AG04449 (cell line): ENCODE measurements around the gene LDB2.

Experiments
- CTCF ChIA-PET: fragments of 350-600 bp; formaldehyde crosslinking; extraction: SDS; loops from one replicate; lab custom pipeline; 2021; ENCODE audit warnings: antibody characterized with exemption; lab: Yijun Ruan, JAX
- POLR2A ChIA-PET: fragments of 400-600, 350-600 bp; formaldehyde crosslinking; extraction: SDS; loops from one replicate; lab custom pipeline; 2020; ENCODE audit warnings: antibody characterized with exemption, inconsistent platforms; lab: Yijun Ruan, JAX
- DNase-seq: peaks from one replicate; pipeline ENCODE4 v3.0.0-alpha.2; 2010; ENCODE audit warnings: low read depth, low spot score
- H3K4me3 ChIP-seq: 2 replicates; pipeline ENCODE4 v1.5.1; 2011; ENCODE audit warnings: low read depth, mild to moderate bottlenecking, control low read depth, low read length
- TF ChIP-seq, protein P1 (sequence below): IDR thresholded peaks from one replicate; pipeline ENCODE4 v1.5.1; 2011; ENCODE audit warnings: mild to moderate bottlenecking, moderate library complexity, low read length, control low read depth, inconsistent platforms; ENCODE audit not compliant: insufficient read depth; ENCODE audit errors: missing control alignments

Gene LDB2

GRCh38 chr4:16897991-16898827, at the start of gene LDB2:
TSS of gene LDB2 (minus strand) at chr4:16898645.
- POLR2A ChIA-PET, result interaction anchor here (1.1 kb wide), 1 partner anchor 161 kb away, joined by 3 read pairs; no protein-coding TSS in a partner anchor
- CTCF ChIA-PET, result interaction anchor here (1.0 to 2.3 kb wide), 5 partner anchors 16 to 426 kb away, joined by 3 to 14 read pairs (median 5); no protein-coding TSS in a partner anchor
- TF ChIP-seq, protein P1, sequence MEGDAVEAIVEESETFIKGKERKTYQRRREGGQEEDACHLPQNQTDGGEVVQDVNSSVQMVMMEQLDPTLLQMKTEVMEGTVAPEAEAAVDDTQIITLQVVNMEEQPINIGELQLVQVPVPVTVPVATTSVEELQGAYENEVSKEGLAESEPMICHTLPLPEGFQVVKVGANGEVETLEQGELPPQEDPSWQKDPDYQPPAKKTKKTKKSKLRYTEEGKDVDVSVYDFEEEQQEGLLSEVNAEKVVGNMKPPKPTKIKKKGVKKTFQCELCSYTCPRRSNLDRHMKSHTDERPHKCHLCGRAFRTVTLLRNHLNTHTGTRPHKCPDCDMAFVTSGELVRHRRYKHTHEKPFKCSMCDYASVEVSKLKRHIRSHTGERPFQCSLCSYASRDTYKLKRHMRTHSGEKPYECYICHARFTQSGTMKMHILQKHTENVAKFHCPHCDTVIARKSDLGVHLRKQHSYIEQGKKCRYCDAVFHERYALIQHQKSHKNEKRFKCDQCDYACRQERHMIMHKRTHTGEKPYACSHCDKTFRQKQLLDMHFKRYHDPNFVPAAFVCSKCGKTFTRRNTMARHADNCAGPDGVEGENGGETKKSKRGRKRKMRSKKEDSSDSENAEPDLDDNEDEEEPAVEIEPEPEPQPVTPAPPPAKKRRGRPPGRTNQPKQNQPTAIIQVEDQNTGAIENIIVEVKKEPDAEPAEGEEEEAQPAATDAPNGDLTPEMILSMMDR, result no peak
- DNase-seq, result peak; percentile 58
- H3K4me3 ChIP-seq, result peak within 1 kb of the TSS; percentile 71

GRCh38 chr4:16942491-16942890, 44.0 kb upstream of the LDB2 start:
- no peak overlapping the region for H3K4me3 ChIP-seq
- DNase-seq, result no peak
- TF ChIP-seq, protein P1, result no peak

DNA sequence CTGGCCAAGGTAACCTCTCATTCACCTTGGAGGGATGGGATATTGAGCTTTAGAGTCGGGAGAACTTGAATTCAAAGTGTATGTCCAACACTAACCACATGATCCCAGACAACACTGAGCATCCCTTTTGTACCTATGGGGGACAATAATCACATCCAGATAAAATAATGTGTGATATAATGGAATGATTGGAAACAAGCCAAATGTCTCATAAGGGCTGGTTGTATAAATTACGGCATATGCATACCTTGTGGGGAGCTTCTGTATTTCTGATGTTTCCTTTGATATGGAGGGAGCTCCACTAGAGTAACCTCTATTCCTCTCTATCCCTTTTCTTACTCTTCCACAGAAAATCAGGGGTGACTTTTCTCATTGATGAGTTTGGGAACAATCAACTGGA, 40.7 kb upstream of the LDB2 start:
- TF ChIP-seq, protein P1, result no peak
- ChIA-PET CTCF (interaction anchor here (1.4 kb wide), 1 partner anchor 14 kb away, joined by 3 read pairs; no protein-coding TSS in a partner anchor), POLR2A (no interaction called here)
- no peak for DNase-seq
- H3K4me3 ChIP-seq, result no peak overlapping the region

More at GRCh38 chr4:16942491-16942890, 44.0 kb upstream of the LDB2 start:
- ChIA-PET CTCF (no interaction called here), POLR2A (no interaction called here)

DNA sequence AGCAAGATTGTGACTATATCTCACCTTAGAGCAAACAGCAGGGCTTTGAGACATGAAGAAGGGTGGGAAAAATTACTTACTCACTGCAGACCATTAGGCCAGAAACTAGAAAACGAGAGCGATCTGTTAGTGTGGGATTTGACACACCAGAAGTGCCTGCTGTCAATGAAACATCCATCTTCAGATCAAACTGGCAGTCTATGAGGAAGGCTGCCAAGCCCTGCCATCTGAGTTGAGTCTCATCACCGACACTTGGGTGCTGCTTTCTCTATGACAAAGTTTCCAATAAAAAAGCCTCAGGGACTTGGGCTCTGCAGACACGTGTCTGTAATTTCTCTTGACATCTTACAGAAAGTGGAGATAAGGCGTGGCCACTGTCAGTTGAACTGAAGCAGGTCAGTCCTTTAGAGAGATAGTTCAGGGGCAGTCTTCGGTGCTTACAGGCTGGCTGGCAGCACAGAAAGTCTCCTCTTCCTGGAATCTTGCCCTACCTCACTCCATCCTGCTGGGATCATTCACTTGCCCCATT, 40.1 kb upstream of the LDB2 start:
- no peak overlapping the region for H3K4me3 ChIP-seq
- POLR2A ChIA-PET, result no interaction called here
- CTCF ChIA-PET, result no interaction called here

GRCh38 chr4:16931339-16932305, 33.2 kb upstream of the LDB2 start:
- no peak for DNase-seq
- no peak overlapping the region for H3K4me3 ChIP-seq
- ChIA-PET POLR2A (no interaction called here), CTCF (no interaction called here)
- TF ChIP-seq, protein P1, result no peak

More for the DNA sequence above, 40.1 kb upstream of the LDB2 start:
- TF ChIP-seq, protein P1, result no peak
- no peak for DNase-seq
